Motor neuron (in vitro differentiated cells): Measurements from ENCODE around the gene NEURL1B. TPM values are rescaled to one million over a fixed set of nuclear protein-coding genes. Genes with fewer than 3 reads are reported as not detected.
A peak's percentile ranks its signal among the peaks of the same experiment; 100 is the strongest.
"Not testable (repeated sequence)": the region's sequence is repeated elsewhere in the genome, so short reads cannot be mapped to it uniquely, and the experiment has no call there.

Experiments used
- ATAC-seq, 8 experiments: fragments of 200-7000 bp; cut with Tn5 transposase; replicated peaks in 6 of 8; 2 replicates each; pipeline ENCODE4 v1.8.0; 2021; ENCODE audit warnings: mild to moderate bottlenecking in 8 of 8, moderate library complexity in 8 of 8
- H3K27ac ChIP-seq, 2 donors: fragments of 250-450 bp; sonication (Bioruptor Pico); 2 replicates each; pipeline ENCODE4 v1.9.0; 2021; ENCODE audit warnings: antibody characterized with exemption in 2 of 2, mild to moderate bottlenecking in 2 of 2, moderate library complexity in 1 of 2
- H3K4me1 ChIP-seq, 2 donors: fragments of 250-450 bp; sonication (Bioruptor Pico); replicated peaks in 1 of 2; 2 replicates each; pipeline ENCODE4 v1.6.1; 2021; ENCODE audit warnings: antibody characterized with exemption in 2 of 2, mild to moderate bottlenecking in 2 of 2, moderate library complexity in 1 of 2
- H3K4me3 ChIP-seq, 5 donors: fragments of 250-450 bp; sonication (Bioruptor Pico); 2 replicates each; pipeline ENCODE4 v1.9.0; 2021; ENCODE audit warnings: antibody characterized with exemption in 5 of 5, mild to moderate bottlenecking in 5 of 5, moderate library complexity in 4 of 5
- WGBS, 10 experiments: fragments of 450-650 bp; shearing (Covaris generic); methylation state at CpG; one replicate each; pipeline ENCODE4 v1.0.0; 2022; 5-methylcytosine and 5-hydroxymethylcytosine counted together
- in situ Hi-C, 9 experiments: fragments of 400-800 bp; cut with MboI; loops; one replicate each; pipeline ENCODE4 v1.15.0; 2021; ENCODE audit warnings: low sequenced_read_pairs in 9 of 9, low pct_unique_long_range_greater_than_20kb in 2 of 9; ENCODE audit not compliant: unreplicated experiment in 9 of 9
- total RNA-seq, 8 experiments: library from RNA; unstranded; fragments of 300-600 nt; gene quantifications; 2 replicates each; pipeline versions ENCODE4 v1.2.3 to v1.2.4, GENCODE V29; 2022

NEURL1B gene
- total RNA-seq, 8 experiments from 2014 or later, result 0.10 to 8.6 (median 5.2) TPM

GRCh38 chr5:172600571-172600970 lies 40.5 kb upstream of the NEURL1B start:
- 20 to 100% (median 100%) methylated on average over 1 to 2 of the region's 3 CpGs; no CpG with 5 or more reads in 7 of the 10 experiments for WGBS, 10 experiments
- Histone ChIP-seq H3K27ac (no peak overlapping the region), H3K4me3 (no peak overlapping the region), H3K4me1 (peaks cover 17 to 20% of the 10 kb centered on the region in 2 donors)
- in situ Hi-C loops, result no loop called here
- peak in 1 of 8 experiments; percentile 74 for ATAC-seq

GRCh38 chr5:172601576-172601975 lies 39.5 kb upstream of the NEURL1B start:
- H3K4me3 ChIP-seq, H3K27ac ChIP-seq, ATAC-seq, in situ Hi-C loops: not testable (repeated sequence)
- H3K4me1 ChIP-seq, result peaks cover 17 to 20% of the 10 kb centered on the region in 2 donors
- WGBS, 10 experiments, result 60 to 96% (median 90%) methylated on average over 1 to 7 of the region's 7 CpGs; no CpG with 5 or more reads in 5 of the 10 experiments

GRCh38 chr5:172602783-172603231 lies 38.3 kb upstream of the NEURL1B start:
- in situ Hi-C loops, result no loop called here
- Histone ChIP-seq H3K4me1 (peaks cover 17 to 20% of the 10 kb centered on the region in 2 donors), H3K4me3 (no peak overlapping the region), H3K27ac (peak overlapping the region; percentile 58 to 59)
- 0 to 94% (median 75%) methylated on average over 1 to 6 of the region's 14 CpGs; no CpG with 5 or more reads in 5 of the 10 experiments for WGBS, 10 experiments
- peak in 5 of 8 experiments; percentile 37 to 71 (median 71) for ATAC-seq

GRCh38 chr5:172603251-172603806 lies 37.7 kb upstream of the NEURL1B start:
- in situ Hi-C loops, result no loop called here
- peak in 5 of 8 experiments; percentile 88 to 92 (median 90) for ATAC-seq
- WGBS, 10 experiments, result 7 to 31% (median 17%) methylated on average over 2 to 12 of the region's 17 CpGs
- peak overlapping the region; percentile 58 to 59 for H3K27ac ChIP-seq
- H3K4me1 ChIP-seq, result peaks cover 15 to 16% of the 10 kb centered on the region in 2 donors
- H3K4me3 ChIP-seq, result no peak overlapping the region

- in situ Hi-C loops, result no loop called here
Measured at GRCh38 chr5:172605466-172605865, 35.6 kb upstream of the NEURL1B start.

GRCh38 chr5:172606156-172606785 lies 34.8 kb upstream of the NEURL1B start:
- 0 to 100% (median 60%) methylated on average over 1 to 4 of the region's 4 CpGs; no CpG with 5 or more reads in 2 of the 10 experiments for WGBS, 10 experiments
- H3K4me3 ChIP-seq, result no peak overlapping the region
- no peak for ATAC-seq
- in situ Hi-C loops, result no loop called here
- peaks cover 14% of the 10 kb centered on the region in 2 donors for H3K4me1 ChIP-seq
- H3K27ac ChIP-seq, result no peak overlapping the region

More at GRCh38 chr5:172605466-172605865, 35.6 kb upstream of the NEURL1B start:
- peaks cover 14% of the 10 kb centered on the region in 2 donors for H3K4me1 ChIP-seq
- ATAC-seq, result no peak
- H3K4me3 ChIP-seq, result no peak overlapping the region
- no peak overlapping the region for H3K27ac ChIP-seq

GRCh38 chr5:172607213-172607793 lies 33.8 kb upstream of the NEURL1B start:
- in situ Hi-C loops, result no loop called here
- peaks cover 11 to 14% of the 10 kb centered on the region in 2 donors for H3K4me1 ChIP-seq
- ATAC-seq, result no peak
- no peak overlapping the region for H3K27ac ChIP-seq
- no peak overlapping the region for H3K4me3 ChIP-seq
- WGBS, 10 experiments, result 13 to 90% (median 81%) methylated on average over 2 to 6 of the region's 6 CpGs

GRCh38 chr5:172608773-172609172 lies 32.3 kb upstream of the NEURL1B start:
- 80 to 95% (median 90%) methylated on average over 1 to 3 of the region's 3 CpGs; no CpG with 5 or more reads in 6 of the 10 experiments for WGBS, 10 experiments
- ATAC-seq, result peak in 4 of 8 experiments; percentile 36 to 77 (median 74)
- in situ Hi-C loops, result no loop called here
- H3K27ac ChIP-seq, result no peak overlapping the region
- H3K4me3 ChIP-seq, result no peak overlapping the region
- H3K4me1 ChIP-seq, result peaks cover 2% of the 10 kb centered on the region in 2 donors

GRCh38 chr5:172610643-172611042 lies 30.4 kb upstream of the NEURL1B start:
- no peak overlapping the region for H3K27ac ChIP-seq
- H3K4me3 ChIP-seq, result no peak overlapping the region
- no peaks in the 10 kb centered on the region for H3K4me1 ChIP-seq
- WGBS, 10 experiments, result 11 to 100% (median 67%) methylated on average over 1 to 6 of the region's 6 CpGs
- no peak for ATAC-seq
- in situ Hi-C loops, result no loop called here

GRCh38 chr5:172611913-172612312 lies 29.1 kb upstream of the NEURL1B start:
- Histone ChIP-seq H3K4me3 (no peak overlapping the region), H3K27ac (no peak overlapping the region), H3K4me1 (no peaks in the 10 kb centered on the region)
- WGBS, 10 experiments, result 40 to 90% (median 63%) methylated on average over 1 to 5 of the region's 8 CpGs; no CpG with 5 or more reads in 6 of the 10 experiments
- in situ Hi-C loops, result no loop called here
- no peak for ATAC-seq

GRCh38 chr5:172612771-172613170 lies 28.3 kb upstream of the NEURL1B start:
- no peak for ATAC-seq
- in situ Hi-C loops, result no loop called here
- Histone ChIP-seq H3K4me1 (no peaks in the 10 kb centered on the region), H3K27ac (no peak overlapping the region), H3K4me3 (no peak overlapping the region)
- 6 to 100% (median 83%) methylated on average over 1 to 4 of the region's 4 CpGs; no CpG with 5 or more reads in 1 of the 10 experiments for WGBS, 10 experiments

- in situ Hi-C loops, result no loop called here
- no peak for ATAC-seq
- H3K27ac ChIP-seq, result no peak overlapping the region
Measured at GRCh38 chr5:172616136-172616535, 24.9 kb upstream of the NEURL1B start.

GRCh38 chr5:172616730-172617129 lies 24.3 kb upstream of the NEURL1B start:
- Histone ChIP-seq H3K4me1 (no peaks in the 10 kb centered on the region), H3K27ac (no peak overlapping the region), H3K4me3 (no peak overlapping the region)
- 51 to 73% (median 70%) methylated on average over 7 to 9 of the region's 16 CpGs; no CpG with 5 or more reads in 7 of the 10 experiments for WGBS, 10 experiments
- ATAC-seq, result peak in 6 of 8 experiments; percentile 65 to 83 (median 76)
- in situ Hi-C loops, result no loop called here

More at GRCh38 chr5:172616136-172616535, 24.9 kb upstream of the NEURL1B start:
- 0 to 100% (median 61%) methylated on average over 1 to 5 of the region's 5 CpGs; no CpG with 5 or more reads in 1 of the 10 experiments for WGBS, 10 experiments
- H3K4me1 ChIP-seq, result no peaks in the 10 kb centered on the region
- H3K4me3 ChIP-seq, result no peak overlapping the region
